HEK293 (cell line): ENCODE data around the gene IGSF21.

Source experiments
- CTCF ChIA-PET: fragments of 350-600 bp; formaldehyde crosslinking; extraction: SDS; loops from one replicate; lab custom pipeline; 2021; ENCODE audit warnings: antibody characterized with exemption; lab: Yijun Ruan, JAX
- POLR2A ChIA-PET: fragments of 300-600 bp; formaldehyde crosslinking; extraction: SDS; loops from one replicate; lab custom pipeline; 2020; ENCODE audit warnings: antibody characterized with exemption, inconsistent platforms; lab: Yijun Ruan, JAX
- H3K27ac ChIP-seq: fragments of 200-500 bp; sonication (Bioruptor generic); 2 replicates; pipeline ENCODE4 v1.5.1; 2014; ENCODE audit warnings: low read depth, low read length, control low read depth, inconsistent platforms; ENCODE audit errors: extremely low read depth
- H3K36me3 ChIP-seq, 2 experiments: fragments of 200-500 bp in 1 of 2; sonication (Bioruptor generic) in 1 of 2; 1 replicate in 1 of 2; 2 replicates in 1 of 2; pipeline ENCODE4 v1.5.1; 2014 to 2017; ENCODE audit warnings: inconsistent platforms in 2 of 2, low read length in 2 of 2; ENCODE audit not compliant: control insufficient read depth in 2 of 2, insufficient read depth in 1 of 2
- H3K4me1 ChIP-seq: fragments of 200-500 bp; sonication (Bioruptor generic); 2 replicates; pipeline ENCODE4 v1.5.1; 2014; ENCODE audit warnings: mild to moderate bottlenecking, low read length, inconsistent platforms; ENCODE audit not compliant: control insufficient read depth, insufficient read depth
- H3K4me3 ChIP-seq: 2 replicates; pipeline ENCODE4 v1.5.1; 2011; ENCODE audit warnings: low read depth, mild to moderate bottlenecking, control low read depth, low read length, moderate library complexity
- H3K9me3 ChIP-seq: fragments of 200-500 bp; sonication (Bioruptor generic); 2 replicates; pipeline ENCODE4 v1.5.1; 2014; ENCODE audit warnings: low read depth, low read length, inconsistent platforms; ENCODE audit not compliant: control insufficient read depth, insufficient read depth
- KLF10 ChIP-seq: fragments of 450-650 bp; IDR thresholded peaks from 2 replicates; pipeline ENCODE4 v1.5.1; 2018; ENCODE audit warnings: missing biosample characterization, mild to moderate bottlenecking, missing genetic modification characterization
- KLF7 ChIP-seq: fragments of 450-650 bp; formaldehyde crosslinking; IDR thresholded peaks from 2 replicates; pipeline ENCODE4 v1.5.1; 2016; ENCODE audit warnings: missing biosample characterization, missing genetic modification characterization, borderline replicate concordance
- OVOL3 ChIP-seq: fragments of 450-650 bp; formaldehyde crosslinking; IDR thresholded peaks from 2 replicates; pipeline ENCODE4 v1.5.1; 2016; ENCODE audit warnings: missing biosample characterization, missing genetic modification characterization
- SP3 ChIP-seq: fragments of 450-650 bp; formaldehyde crosslinking; IDR thresholded peaks from 2 replicates; pipeline ENCODE4 v1.5.1; 2016; ENCODE audit warnings: missing biosample characterization, missing genetic modification characterization
- TRIM28 ChIP-seq: IDR thresholded peaks from 2 replicates; pipeline ENCODE4 v1.6.1; 2011; ENCODE audit warnings: low read length, control low read depth, borderline replicate concordance
- ZBTB17 ChIP-seq: fragments of 450-650 bp; formaldehyde crosslinking; IDR thresholded peaks from 2 replicates; pipeline ENCODE4 v1.5.1; 2016; ENCODE audit warnings: missing biosample characterization, missing genetic modification characterization
- ZBTB7A ChIP-seq: fragments of 450-650 bp; formaldehyde crosslinking; IDR thresholded peaks from 2 replicates; pipeline ENCODE4 v1.5.1; 2016; ENCODE audit warnings: low read depth, missing biosample characterization, missing genetic modification characterization
- ZFP69B ChIP-seq: fragments of 450-650 bp; formaldehyde crosslinking; IDR thresholded peaks from 2 replicates; pipeline ENCODE4 v1.5.1; 2016; ENCODE audit warnings: missing biosample characterization, missing genetic modification characterization
- ZIC2 ChIP-seq: fragments of 450-650 bp; formaldehyde crosslinking; IDR thresholded peaks from 2 replicates; pipeline ENCODE4 v1.5.1; 2016; ENCODE audit warnings: missing biosample characterization, missing genetic modification characterization
- ZNF174 ChIP-seq: fragments of 450-650 bp; formaldehyde crosslinking; IDR thresholded peaks from 2 replicates; pipeline ENCODE4 v1.5.0; 2017; ENCODE audit warnings: missing biosample characterization, mild to moderate bottlenecking, missing genetic modification characterization
- ZNF175 ChIP-seq: fragments of 450-650 bp; formaldehyde crosslinking; IDR thresholded peaks from 2 replicates; pipeline ENCODE4 v1.5.1; 2016; ENCODE audit warnings: missing biosample characterization, missing genetic modification characterization
- ZNF19 ChIP-seq: fragments of 450-650 bp; formaldehyde crosslinking; IDR thresholded peaks from 2 replicates; pipeline ENCODE4; 2016; ENCODE audit warnings: missing biosample characterization, missing genetic modification characterization, low read depth
- ZNF214 ChIP-seq: fragments of 450-650 bp; formaldehyde crosslinking; IDR thresholded peaks from 2 replicates; pipeline ENCODE4 v1.5.1; 2017; ENCODE audit warnings: missing biosample characterization, mild to moderate bottlenecking, missing genetic modification characterization, borderline replicate concordance
- ZNF366 ChIP-seq: fragments of 450-650 bp; formaldehyde crosslinking; conservative IDR thresholded peaks from 2 replicates; pipeline ENCODE4 v1.5.1; 2016; ENCODE audit warnings: missing biosample characterization, missing genetic modification characterization
- ZNF530 ChIP-seq: fragments of 450-650 bp; formaldehyde crosslinking; IDR thresholded peaks from 2 replicates; pipeline ENCODE4 v1.5.1; 2016; ENCODE audit warnings: low read depth, missing biosample characterization, missing genetic modification characterization
- ZNF558 ChIP-seq: fragments of 450-650 bp; formaldehyde crosslinking; IDR thresholded peaks from 2 replicates; pipeline ENCODE4 v1.5.1; 2016; ENCODE audit warnings: missing biosample characterization, missing genetic modification characterization
- ZNF596 ChIP-seq: fragments of 450-650 bp; IDR thresholded peaks from 2 replicates; pipeline ENCODE4 v1.5.0; 2018; ENCODE audit warnings: missing biosample characterization, mild to moderate bottlenecking, missing genetic modification characterization, moderate library complexity
- ZNF664 ChIP-seq: fragments of 450-650 bp; formaldehyde crosslinking; IDR thresholded peaks from 2 replicates; pipeline ENCODE4 v1.5.1; 2016; ENCODE audit warnings: missing biosample characterization, missing genetic modification characterization
- ZNF791 ChIP-seq: fragments of 450-650 bp; formaldehyde crosslinking; IDR thresholded peaks from 2 replicates; pipeline ENCODE4 v1.5.1; 2016; ENCODE audit warnings: missing biosample characterization, missing genetic modification characterization
- TF ChIP-seq, protein P1 (sequence below): fragments of 450-650 bp; formaldehyde crosslinking; IDR thresholded peaks from 2 replicates; pipeline ENCODE4 v1.5.1; 2016; ENCODE audit warnings: missing biosample characterization, missing genetic modification characterization, low read depth
- TF ChIP-seq, protein P2 (sequence below): fragments of 450-650 bp; formaldehyde crosslinking; IDR thresholded peaks from 2 replicates; pipeline ENCODE4 v1.5.0; 2017; ENCODE audit warnings: missing biosample characterization, missing genetic modification characterization, borderline replicate concordance
- TF ChIP-seq, protein P3 (sequence below): fragments of 450-650 bp; formaldehyde crosslinking; IDR thresholded peaks from 2 replicates; pipeline ENCODE4 v1.5.1; 2017; ENCODE audit warnings: missing biosample characterization, missing genetic modification characterization

Gene IGSF21

DNA sequence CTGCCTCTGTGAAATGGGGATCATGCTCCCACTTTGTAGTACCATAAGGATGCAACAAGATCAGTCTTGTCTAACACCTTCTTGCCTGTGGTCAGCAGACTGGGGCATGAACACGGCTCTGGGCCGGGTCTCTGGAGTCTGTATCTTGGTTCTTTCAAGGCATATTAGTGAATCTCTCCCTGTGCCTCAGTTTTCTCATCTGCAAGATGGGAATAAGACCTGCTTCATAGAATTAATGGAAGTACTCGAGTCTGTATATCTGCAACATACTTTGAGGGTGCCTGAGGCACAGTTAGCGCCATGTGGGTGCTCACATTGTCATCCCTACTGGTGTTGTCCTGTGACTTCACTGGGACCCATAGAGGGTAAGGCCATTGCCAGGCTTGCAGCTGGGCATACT is 84.6 kb downstream of the IGSF21 start:
- H3K4me1 ChIP-seq, result no peaks in the 10 kb centered on the region
- H3K36me3 ChIP-seq, result no peaks in the 10 kb centered on the region
- TF ChIP-seq, protein P1, sequence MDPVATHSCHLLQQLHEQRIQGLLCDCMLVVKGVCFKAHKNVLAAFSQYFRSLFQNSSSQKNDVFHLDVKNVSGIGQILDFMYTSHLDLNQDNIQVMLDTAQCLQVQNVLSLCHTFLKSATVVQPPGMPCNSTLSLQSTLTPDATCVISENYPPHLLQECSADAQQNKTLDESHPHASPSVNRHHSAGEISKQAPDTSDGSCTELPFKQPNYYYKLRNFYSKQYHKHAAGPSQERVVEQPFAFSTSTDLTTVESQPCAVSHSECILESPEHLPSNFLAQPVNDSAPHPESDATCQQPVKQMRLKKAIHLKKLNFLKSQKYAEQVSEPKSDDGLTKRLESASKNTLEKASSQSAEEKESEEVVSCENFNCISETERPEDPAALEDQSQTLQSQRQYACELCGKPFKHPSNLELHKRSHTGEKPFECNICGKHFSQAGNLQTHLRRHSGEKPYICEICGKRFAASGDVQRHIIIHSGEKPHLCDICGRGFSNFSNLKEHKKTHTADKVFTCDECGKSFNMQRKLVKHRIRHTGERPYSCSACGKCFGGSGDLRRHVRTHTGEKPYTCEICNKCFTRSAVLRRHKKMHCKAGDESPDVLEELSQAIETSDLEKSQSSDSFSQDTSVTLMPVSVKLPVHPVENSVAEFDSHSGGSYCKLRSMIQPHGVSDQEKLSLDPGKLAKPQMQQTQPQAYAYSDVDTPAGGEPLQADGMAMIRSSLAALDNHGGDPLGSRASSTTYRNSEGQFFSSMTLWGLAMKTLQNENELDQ (tag by site-specific recombination), result no peak
- no peak for TF ChIP-seq ZNF19 (tag by site-specific recombination)
- TF ChIP-seq ZNF530 (tag by site-specific recombination), result no peak
- no peak for TF ChIP-seq ZBTB7A (tag by site-specific recombination)
- TF ChIP-seq ZNF791 (tag by site-specific recombination), result no peak
- no peak for TF ChIP-seq ZNF664 (tag by site-specific recombination)
- CTCF ChIA-PET, result no interaction called here
- H3K4me3 ChIP-seq, result no peak overlapping the region
- H3K9me3 ChIP-seq, result no peaks in the 10 kb centered on the region
- no peak overlapping the region for H3K27ac ChIP-seq
- POLR2A ChIA-PET, result no interaction called here

GRCh38 chr1:18192974-18193373 is 85.4 kb downstream of the IGSF21 start:
- POLR2A ChIA-PET, result no interaction called here
- Histone ChIP-seq H3K4me1 (no peaks in the 10 kb centered on the region), H3K36me3 (no peaks in the 10 kb centered on the region), H3K9me3 (no peaks in the 10 kb centered on the region), H3K27ac (no peak overlapping the region), H3K4me3 (no peak overlapping the region)
- CTCF ChIA-PET, result no interaction called here
- TF ChIP-seq ZNF175 (tag by site-specific recombination), result no peak
- peak; percentile 53 for TF ChIP-seq ZIC2 (tag by site-specific recombination)
- TF ChIP-seq ZNF214, result no peak
- no peak for TF ChIP-seq ZNF174 (tag by site-specific recombination)
- TF ChIP-seq ZBTB17 (tag by site-specific recombination), result no peak

- Histone ChIP-seq H3K27ac (no peak overlapping the region), H3K4me3 (no peak overlapping the region)
- POLR2A ChIA-PET, result no interaction called here
- TF ChIP-seq, protein P2, sequence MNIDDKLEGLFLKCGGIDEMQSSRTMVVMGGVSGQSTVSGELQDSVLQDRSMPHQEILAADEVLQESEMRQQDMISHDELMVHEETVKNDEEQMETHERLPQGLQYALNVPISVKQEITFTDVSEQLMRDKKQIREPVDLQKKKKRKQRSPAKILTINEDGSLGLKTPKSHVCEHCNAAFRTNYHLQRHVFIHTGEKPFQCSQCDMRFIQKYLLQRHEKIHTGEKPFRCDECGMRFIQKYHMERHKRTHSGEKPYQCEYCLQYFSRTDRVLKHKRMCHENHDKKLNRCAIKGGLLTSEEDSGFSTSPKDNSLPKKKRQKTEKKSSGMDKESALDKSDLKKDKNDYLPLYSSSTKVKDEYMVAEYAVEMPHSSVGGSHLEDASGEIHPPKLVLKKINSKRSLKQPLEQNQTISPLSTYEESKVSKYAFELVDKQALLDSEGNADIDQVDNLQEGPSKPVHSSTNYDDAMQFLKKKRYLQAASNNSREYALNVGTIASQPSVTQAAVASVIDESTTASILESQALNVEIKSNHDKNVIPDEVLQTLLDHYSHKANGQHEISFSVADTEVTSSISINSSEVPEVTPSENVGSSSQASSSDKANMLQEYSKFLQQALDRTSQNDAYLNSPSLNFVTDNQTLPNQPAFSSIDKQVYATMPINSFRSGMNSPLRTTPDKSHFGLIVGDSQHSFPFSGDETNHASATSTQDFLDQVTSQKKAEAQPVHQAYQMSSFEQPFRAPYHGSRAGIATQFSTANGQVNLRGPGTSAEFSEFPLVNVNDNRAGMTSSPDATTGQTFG (tag by site-specific recombination), result no peak
- TF ChIP-seq ZNF366 (no peak), ZNF558 (tag by site-specific recombination) (no peak), TRIM28 (no peak), SP3 (tag by site-specific recombination) (no peak), ZFP69B (tag by site-specific recombination) (no peak), KLF10 (tag by site-specific recombination) (no peak), OVOL3 (tag by site-specific recombination) (no peak), ZNF596 (tag by site-specific recombination) (no peak), KLF7 (tag by site-specific recombination) (no peak)
- TF ChIP-seq, protein P3, sequence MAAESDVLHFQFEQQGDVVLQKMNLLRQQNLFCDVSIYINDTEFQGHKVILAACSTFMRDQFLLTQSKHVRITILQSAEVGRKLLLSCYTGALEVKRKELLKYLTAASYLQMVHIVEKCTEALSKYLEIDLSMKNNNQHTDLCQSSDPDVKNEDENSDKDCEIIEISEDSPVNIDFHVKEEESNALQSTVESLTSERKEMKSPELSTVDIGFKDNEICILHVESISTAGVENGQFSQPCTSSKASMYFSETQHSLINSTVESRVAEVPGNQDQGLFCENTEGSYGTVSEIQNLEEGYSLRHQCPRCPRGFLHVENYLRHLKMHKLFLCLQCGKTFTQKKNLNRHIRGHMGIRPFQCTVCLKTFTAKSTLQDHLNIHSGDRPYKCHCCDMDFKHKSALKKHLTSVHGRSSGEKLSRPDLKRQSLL (tag by site-specific recombination), result no peak
- TF ChIP-seq, all 188 proteins: peak for 0
- no peaks in the 10 kb centered on the region for H3K36me3 ChIP-seq
- no peaks in the 10 kb centered on the region for H3K4me1 ChIP-seq
- CTCF ChIA-PET, result interaction anchor here (0.6 to 1.0 kb wide), 3 partner anchors 26 to 535 kb away, joined by 3 read pairs; no protein-coding TSS in a partner anchor
- no peaks in the 10 kb centered on the region for H3K9me3 ChIP-seq
These were observed 89.7 kb downstream of the IGSF21 start for GRCh38 chr1:18197299-18197698.
